Putamen (tissue), 1 donor: Measurements from ENCODE around the gene AIDA.
"Not testable (repeated sequence)": the region's sequence is repeated elsewhere in the genome, so short reads cannot be mapped to it uniquely, and the experiment has no call there.

Experiments
- DNase-seq: peaks from one replicate; pipeline ENCODE4 v3.0.0-alpha.2; 2016; ENCODE audit warnings: low spot score

The AIDA gene

DNA sequence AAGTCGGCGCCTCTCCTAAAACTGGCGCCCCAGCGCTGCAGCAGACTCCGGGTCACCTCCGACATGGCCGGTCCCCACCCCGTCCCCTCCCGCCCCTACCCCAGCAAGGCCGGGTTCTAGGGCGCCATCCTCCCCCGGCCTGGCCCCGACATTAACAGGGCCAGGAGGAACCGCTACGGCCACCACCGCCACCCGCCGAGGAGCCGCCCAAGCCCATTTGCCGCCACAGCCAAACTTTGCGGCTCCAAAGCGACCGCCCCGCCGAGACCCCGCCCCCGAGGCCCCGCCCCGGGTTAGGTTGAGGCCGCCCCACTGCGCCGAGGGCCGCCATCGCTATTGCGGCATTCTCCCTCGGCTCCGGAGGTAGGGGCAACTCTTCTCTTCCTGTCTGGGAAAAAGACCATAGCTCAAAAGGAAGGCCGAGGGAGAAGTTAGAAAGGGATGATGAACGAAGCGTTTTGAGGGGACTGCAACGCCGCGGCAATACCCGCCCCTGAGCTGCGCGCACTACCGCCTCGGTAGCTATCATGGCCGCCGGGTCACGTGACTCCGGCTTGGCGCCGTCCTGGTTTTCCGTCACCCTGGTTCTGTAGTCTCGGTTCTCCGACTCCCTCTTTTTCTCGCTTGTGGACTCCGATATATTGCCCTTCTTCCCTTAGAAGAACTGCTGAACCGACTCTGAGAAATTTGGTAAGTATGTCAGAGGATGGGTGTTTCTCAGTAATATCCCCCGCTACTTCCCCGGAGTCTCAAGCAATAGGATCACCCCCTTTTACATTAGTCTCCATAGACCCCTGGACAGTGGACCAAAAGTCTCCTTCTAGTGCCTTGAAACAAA lies at the start of gene AIDA, which contains the start of gene BROX:
AIDA (minus strand) TSS at position 239 of the 838 bp plus-strand sequence; CDS start at position 65, 174 bp downstream.
BROX (plus strand) TSS at position 312 of the 838 bp plus-strand sequence. CDS start 3,136 bp downstream, outside the sequence.
- DNase-seq: peak; percentile 92

- DNase-seq: no peak
Measured at GRCh38 chr1:222761083-222761482, 48.8 kb upstream of the AIDA start.

- DNase-seq: no peak
Measured at GRCh38 chr1:222759451-222760035, 47.3 kb upstream of the AIDA start.

- no peak for DNase-seq
Measured at GRCh38 chr1:222757646-222758268, 45.5 kb upstream of the AIDA start.

DNA sequence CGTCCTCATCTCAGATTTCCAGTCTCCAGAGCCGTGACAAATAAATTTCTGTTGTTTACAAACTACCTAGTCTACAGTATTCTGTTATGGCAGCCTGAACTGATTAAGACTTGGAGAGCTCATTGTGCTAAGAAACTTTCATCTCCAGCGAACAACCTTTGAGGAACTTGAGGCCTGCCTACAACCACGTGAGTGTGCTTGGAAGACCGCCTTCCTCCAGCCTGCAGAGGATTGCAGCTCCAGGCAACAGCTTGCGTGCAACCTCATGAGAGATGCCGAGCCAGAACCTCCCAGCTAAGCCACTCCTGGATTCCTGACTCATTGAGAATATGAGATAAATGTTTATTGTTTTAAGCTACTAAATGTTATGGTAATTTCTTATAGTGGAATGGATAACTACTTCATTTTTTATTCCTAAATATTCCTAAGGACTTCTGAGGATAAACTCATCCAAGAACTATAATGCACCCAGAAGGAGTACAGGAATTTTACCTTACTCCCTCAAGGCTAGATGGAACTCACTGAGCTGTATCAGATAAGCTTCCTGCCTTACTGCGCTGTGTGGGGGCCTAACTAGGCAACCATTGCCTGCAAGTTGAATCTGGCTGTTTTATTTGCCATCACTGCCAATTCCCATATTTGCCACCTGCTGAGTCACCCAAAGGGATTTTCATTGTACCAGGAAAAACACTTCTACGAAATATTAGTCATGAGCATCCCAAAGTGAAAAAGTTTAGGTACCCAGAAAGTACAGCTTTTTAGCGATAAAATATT lies 42.3 kb upstream of the AIDA start:
- peak; percentile 31 for DNase-seq

- DNase-seq: no peak
Measured at GRCh38 chr1:222751255-222751654, 39.0 kb upstream of the AIDA start.

- DNase-seq: no peak
Measured at GRCh38 chr1:222750651-222751050, 38.4 kb upstream of the AIDA start.

GRCh38 chr1:222749927-222750326 lies 37.6 kb upstream of the AIDA start:
- DNase-seq: no peak

DNA sequence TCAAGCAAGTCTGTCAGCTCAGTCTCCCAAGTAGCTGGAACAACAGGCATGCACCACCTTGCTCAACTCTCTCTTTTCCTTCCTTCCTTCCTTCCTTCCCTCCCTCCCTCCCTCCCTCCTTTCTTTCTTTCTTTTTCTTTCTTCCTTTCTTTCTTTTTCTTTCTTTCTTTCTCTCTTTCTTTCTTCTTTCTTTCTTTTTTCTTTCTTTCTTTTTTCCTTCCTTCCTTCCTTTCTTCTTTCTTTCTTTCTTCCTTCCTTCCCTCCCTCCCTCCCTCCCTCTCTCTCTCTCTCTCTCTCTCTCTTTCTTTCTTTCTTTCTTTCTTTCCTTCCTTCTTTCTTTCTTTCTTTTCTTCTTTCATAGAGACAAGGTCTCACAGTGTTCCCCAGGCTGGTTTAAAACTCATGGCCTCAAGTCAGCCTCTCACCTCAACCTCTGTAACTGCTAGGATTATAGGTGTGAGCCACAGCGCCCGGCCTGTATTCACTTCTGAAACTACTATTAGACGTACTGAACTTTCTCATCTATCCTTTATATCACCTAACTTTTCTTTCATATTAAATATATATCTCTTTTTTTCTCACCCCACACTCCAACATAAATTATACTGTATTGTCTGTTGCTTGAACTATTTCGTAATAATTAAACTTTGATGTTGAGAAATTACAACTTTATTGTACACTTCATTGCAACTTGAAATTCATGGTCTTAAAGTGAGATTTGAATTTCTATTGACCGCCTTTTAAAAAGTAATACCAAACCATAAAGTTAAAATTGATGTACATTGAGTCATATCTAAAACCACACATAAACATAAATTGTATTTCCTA lies 29.6 kb upstream of the AIDA start:
- DNase-seq: not testable (repeated sequence)

- no peak for DNase-seq
Measured at GRCh38 chr1:222739929-222740328, 27.6 kb upstream of the AIDA start.

GRCh38 chr1:222739465-222739864 lies 27.2 kb upstream of the AIDA start:
- no peak for DNase-seq

DNA sequence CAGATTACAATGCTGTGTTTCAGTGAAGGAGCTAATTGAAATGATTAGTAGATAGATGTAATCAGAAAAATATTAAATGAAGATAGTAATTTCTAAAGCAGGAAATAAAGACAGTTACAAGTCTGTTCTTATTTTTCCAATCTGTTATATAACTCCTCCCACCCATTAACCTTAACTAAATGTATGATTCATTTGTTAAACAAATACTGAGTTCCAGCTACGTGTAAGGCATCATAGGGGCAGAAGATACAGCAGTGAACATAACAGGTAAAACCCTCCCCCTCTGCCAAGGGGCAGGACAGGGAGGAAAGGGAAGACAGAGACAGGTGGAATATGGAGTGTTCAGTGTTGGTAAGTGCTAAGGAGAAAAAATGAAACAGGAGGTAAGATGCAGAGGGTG lies 24.7 kb upstream of the AIDA start, which contains the start of gene FAM177B:
FAM177B (plus strand) TSS at position 231 of the 400 bp plus-strand sequence. CDS start 9,344 bp downstream, outside the sequence.
- peak; percentile 17 for DNase-seq

DNA sequence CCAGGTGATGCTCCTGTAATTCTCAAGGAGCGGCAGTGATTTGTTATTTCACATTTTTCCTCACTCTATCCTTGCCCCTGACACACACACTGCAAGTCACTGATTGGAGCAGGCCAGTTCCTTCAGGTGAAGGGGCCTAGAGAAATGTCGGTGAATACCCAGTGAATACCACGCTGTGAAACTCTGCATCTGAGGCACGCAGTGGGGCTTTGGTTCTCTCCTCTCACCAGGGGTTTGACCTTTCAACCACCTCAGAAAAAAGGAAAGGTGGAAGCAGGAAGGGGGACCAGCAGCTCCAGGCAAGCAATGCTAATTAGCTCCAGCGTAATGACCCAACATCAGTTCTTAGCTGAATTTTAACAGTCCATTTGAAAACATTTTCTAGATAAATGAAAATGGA lies 24.2 kb upstream of the AIDA start:
- no peak for DNase-seq

DNA sequence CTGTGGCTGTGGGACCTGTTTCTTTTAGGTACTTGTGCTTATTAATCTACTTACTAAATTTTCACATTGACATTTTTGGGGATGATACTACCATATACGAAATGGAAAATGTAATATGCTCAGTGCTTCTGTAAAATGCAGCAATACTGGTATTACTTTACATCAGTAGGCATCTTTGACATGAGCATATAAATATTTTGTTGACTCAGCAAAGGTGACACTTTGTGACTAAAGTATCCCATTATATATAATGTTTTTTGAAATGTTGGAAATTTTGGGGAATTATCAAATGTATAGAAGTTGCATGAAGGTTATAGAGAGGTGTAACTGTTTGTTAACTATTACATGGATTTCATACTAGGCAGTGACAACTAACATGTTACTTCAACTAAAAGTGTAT lies 22.4 kb upstream of the AIDA start:
- DNase-seq: no peak

- DNase-seq: peak; percentile 18
Measured at GRCh38 chr1:222732216-222733159, 20.2 kb upstream of the AIDA start.

GRCh38 chr1:222730866-222731265 lies 18.6 kb upstream of the AIDA start:
- DNase-seq: no peak

GRCh38 chr1:222728746-222729145 lies 16.5 kb upstream of the AIDA start:
- peak; percentile 59 for DNase-seq

- no peak for DNase-seq
Measured at GRCh38 chr1:222716393-222716792, 4.1 kb upstream of the AIDA start.

GRCh38 chr1:222713091-222713961 lies 1.0 kb upstream of the AIDA start:
- peak; percentile 95 for DNase-seq
